GM19351 (cell line): ENCODE measurements around the gene PANX2.
"Not testable (repeated sequence)": the region's sequence is repeated elsewhere in the genome, so short reads cannot be mapped to it uniquely, and the experiment has no call there.

ENCODE experiments used
- ATAC-seq: cut with Tn5 transposase; IDR thresholded peaks from one replicate; pipeline ENCODE4 v1.9.1; 2021; ENCODE audit warnings: mild to moderate bottlenecking, moderate library complexity; ENCODE audit not compliant: unreplicated experiment

PANX2 gene, protein sequence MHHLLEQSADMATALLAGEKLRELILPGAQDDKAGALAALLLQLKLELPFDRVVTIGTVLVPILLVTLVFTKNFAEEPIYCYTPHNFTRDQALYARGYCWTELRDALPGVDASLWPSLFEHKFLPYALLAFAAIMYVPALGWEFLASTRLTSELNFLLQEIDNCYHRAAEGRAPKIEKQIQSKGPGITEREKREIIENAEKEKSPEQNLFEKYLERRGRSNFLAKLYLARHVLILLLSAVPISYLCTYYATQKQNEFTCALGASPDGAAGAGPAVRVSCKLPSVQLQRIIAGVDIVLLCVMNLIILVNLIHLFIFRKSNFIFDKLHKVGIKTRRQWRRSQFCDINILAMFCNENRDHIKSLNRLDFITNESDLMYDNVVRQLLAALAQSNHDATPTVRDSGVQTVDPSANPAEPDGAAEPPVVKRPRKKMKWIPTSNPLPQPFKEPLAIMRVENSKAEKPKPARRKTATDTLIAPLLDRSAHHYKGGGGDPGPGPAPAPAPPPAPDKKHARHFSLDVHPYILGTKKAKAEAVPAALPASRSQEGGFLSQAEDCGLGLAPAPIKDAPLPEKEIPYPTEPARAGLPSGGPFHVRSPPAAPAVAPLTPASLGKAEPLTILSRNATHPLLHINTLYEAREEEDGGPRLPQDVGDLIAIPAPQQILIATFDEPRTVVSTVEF

GRCh38 chr22:50170453-50171318, at the start of gene PANX2:
Gene PANX2, plus strand, starts transcription at chr22:50170731. Its CDS starts 0 bp downstream, at chr22:50170731.
- no peak for ATAC-seq

DNA sequence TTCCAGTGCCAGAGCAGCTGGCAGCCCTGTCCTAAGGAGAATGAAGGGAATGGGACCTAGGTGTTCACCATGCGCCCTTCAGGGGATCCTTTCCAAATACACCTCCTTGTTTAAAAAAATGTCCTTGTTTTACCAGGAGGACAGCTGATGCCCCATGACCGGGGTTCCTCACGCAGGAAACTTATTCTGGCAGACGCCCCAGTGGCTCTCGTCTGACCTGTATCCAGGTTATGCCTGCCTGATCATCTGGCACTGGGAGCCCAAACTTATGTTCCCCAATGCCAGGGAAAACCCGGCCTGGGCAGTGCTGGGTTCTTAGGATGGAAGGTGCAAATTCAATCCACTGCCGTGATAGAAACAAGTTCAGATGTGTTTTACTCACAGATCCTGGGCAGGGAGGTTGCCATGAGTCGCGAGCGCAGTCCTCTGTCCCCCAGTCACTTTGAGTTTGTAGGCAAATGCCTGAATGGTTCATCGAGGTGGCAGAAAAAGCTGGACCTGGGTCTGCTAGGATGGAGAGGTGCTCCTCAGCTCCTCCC, 49.3 kb upstream of the PANX2 start:
- no peak for ATAC-seq

DNA sequence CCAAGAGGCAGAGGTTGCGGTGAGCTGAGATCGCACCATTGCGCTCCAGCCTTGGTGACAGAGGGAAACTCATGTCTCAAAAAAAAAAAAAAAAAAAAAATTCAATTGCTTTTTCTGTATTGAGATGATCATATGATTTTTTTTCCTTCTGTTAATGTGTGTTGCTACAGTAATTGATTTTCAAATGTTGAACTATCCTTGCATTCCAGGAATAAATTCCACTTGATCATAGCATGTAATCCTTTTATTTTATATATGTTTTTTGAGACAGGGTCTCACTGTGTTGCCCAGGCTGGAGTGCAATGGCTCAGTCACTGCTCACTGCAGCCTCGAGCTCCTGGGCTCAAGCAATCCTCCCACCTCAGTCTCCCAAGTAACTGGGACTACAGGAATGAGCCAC, 47.4 kb upstream of the PANX2 start:
- ATAC-seq = no peak

GRCh38 chr22:50125029-50125428, 45.5 kb upstream of the PANX2 start:
- ATAC-seq = no peak

DNA sequence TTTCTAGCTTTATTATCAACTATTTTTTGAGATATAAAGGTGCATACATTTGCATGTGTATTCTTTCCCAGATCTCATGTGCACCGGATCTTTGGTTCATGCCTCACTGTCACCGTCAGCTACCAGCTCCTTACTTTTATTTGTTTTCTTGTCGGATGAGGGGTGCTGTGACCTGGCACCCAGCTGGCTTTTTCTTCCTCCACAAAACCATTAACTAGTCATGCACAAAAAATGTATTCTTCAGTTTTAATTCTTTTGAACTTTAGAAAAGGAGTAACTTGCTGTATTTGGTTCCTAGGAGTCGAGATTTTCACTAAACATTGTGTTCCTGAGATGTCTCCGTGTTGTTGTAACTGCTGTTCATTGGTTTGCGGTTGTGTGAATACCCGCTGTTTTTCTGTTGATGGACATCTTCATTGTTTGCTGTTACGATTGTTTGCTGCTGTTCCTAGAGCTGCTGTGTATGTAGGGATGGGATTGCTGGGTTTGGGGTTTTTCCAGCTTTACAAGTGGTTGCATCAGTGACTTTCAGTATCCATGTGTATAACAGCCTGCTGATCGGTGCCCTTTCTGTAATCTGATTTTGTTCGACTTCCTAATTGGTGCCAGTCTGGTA, 41.3 kb upstream of the PANX2 start:
- no peak for ATAC-seq

- no peak for ATAC-seq
Observed at GRCh38 chr22:50131894-50132293, 38.6 kb upstream of the PANX2 start.

GRCh38 chr22:50134481-50134880, 36.0 kb upstream of the PANX2 start:
- ATAC-seq = no peak

DNA sequence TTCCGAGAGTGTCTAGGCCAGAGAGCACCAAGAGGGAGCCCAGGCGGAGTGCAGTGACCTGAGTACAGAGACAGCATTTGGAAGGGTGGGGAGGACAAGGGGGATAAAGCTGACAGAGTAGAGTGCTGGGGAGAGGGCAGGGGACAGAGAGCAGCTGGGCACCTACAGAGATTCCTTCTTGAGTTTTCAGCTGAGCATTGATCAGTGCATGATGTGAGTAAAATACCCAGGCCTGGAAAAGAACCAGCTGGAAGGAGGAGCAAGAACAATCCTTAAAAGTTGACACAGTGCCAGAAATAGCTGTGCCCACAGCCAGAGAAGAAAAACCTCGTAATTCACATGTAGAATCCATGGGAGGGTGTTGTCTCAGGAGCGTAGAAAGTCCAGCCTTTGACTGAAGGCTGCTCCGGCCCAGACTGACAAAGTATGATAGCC, 33.9 kb upstream of the PANX2 start:
- ATAC-seq = no peak

DNA sequence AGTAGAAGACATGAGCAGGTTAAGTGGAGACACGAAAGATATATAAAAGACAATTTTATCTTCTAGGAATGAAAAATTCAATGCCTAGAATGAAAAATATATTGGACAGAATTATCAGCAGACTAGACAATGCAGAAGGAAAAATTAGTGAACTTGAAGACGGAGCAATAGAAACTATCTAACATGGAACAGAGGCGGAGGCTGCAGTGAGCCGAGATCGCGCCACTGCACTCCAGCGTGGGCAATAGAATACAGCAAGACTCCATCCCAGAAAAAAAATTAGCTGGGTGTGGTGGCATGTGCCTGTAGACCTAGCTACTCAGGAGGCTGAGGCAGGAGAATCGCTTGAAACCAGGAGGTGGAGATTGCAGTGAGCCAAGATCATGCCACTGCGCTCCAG, 33.3 kb upstream of the PANX2 start:
- not testable (repeated sequence) for ATAC-seq

- no peak for ATAC-seq
Observed at GRCh38 chr22:50138041-50138440, 32.5 kb upstream of the PANX2 start.

GRCh38 chr22:50138988-50139387, 31.5 kb upstream of the PANX2 start:
- ATAC-seq = no peak

DNA sequence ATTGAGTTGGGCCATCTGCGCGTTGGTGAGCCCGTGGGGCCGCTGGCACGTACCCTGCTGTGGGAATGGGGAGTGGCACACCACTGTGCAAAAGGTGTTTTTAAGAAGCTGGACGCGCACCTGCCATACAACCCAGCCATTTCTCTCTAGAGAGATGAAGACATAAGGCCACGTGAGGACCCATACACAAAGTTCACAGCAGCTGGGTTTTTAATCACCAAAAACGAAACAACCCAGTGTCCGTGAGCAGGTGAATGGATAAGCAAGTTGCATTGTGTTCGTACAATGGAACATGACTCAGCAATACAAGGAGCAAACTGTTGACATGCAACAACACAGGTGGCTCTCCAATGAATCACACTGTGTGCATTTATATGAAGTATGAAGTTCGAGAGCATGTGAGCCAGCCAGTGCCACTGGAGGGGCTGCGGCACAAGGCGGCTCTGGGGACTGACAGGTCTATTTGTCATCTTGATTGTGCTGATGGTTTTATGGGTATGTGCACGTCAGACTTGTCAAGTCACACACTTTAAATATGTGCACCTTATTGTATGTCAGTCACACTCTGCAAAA, 30.6 kb upstream of the PANX2 start:
- no peak for ATAC-seq

DNA sequence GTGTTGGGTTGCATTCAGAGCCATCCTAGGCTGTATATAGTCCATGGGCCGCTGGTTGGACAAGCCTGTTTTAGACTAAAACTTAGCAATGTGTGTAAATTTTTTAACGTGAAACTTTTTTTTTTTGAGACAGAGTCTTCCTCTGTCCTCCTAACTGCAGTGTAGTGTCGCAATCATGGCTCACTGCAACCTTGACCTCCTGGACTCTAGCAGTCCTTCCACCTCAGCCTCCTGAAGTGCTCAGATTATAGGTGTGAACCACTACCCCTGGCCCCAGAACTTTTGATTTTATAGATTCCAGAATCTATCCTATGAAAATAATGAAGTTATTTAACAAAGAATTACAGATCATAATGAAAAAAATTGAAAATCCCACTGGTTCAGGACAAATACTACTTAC, 29.9 kb upstream of the PANX2 start:
- ATAC-seq = no peak

- ATAC-seq = no peak
Observed at GRCh38 chr22:50141462-50141861, 29.1 kb upstream of the PANX2 start.

DNA sequence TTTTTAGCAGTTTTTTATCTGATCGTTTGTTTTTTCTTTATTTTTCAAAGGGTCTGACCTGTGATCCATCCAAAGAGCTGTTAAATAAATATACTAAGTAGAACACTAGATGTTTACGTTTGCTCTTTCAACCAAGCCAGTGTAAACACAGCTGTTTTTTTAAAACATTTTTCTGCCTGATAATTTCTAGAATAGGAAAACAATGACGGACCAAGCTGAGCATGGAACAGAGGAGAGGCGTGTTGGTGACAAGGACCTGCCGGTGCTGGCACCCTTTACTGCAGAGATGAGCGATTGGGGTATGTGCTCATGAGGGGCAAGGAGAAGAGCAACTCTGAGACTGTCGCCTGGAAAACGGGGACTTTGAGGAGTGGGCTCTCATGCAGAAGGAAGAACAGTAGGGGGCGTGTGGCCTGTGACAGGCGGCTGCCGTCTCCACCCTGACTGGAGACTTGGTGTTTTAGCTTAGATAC, 28.6 kb upstream of the PANX2 start:
- ATAC-seq = no peak

DNA sequence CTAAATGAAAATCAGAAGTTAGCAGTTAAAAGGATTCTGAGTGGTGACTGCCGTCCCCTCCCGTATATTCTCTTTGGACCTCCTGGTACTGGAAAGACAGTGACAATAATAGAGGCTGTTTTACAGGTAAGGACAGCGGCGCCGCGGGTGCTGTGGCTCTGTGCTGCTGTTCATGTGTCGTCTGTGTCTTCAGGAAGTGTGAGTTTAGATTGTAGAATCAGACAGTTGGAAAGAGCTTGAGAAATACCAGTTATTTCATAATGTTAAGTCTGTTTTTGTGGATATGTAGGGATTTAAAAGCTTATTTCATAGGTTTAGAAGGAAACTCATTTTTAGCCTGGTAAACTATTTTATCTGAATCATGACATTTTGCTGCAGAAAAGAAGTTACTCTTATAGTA, 27.4 kb upstream of the PANX2 start:
- ATAC-seq = no peak

- no peak for ATAC-seq
Observed at GRCh38 chr22:50144005-50144614, 26.4 kb upstream of the PANX2 start.

DNA sequence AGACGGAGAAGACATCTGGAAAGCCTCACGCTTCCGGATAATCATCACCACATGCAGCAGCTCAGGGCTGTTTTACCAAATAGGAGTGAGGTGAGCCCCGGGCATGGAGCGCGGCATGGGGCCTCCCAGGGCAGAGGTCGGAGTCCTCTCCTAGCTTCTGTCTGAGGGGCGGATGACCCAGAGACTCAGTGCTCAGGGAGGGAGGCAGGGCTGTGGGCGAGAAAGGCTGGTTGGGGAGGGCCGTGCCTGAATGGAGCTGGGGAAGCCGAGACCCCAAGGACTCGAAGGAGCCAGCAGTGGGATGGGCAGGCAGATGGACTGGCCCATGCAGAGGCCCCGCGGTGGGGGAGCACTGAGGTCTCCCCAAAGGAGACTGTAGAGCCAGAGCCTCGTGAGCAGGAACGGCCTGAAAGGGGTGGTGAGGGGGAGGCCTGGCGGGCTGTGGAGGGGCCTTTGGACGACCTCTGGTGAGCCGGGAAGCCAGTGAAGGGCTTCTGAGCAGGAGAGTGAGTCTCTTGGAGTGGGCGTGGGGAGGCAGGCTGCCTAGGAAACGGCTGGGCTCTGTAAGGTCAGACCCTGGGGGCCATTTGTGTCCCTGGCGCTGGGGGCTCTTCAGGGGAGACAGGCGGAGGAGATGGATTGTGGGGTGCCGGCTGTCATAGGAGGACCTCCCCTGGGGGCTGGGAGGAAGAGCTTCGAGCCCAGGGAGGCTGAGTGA, 24.7 kb upstream of the PANX2 start:
- no peak for ATAC-seq
